HG02642 (cell line): Measurements from ENCODE around the gene TFEB.

Source experiments
- ATAC-seq: cut with Tn5 transposase; IDR thresholded peaks from one replicate; pipeline ENCODE4 v1.9.1; 2021; ENCODE audit warnings: mild to moderate bottlenecking; ENCODE audit not compliant: unreplicated experiment, poor library complexity

TFEB gene

DNA sequence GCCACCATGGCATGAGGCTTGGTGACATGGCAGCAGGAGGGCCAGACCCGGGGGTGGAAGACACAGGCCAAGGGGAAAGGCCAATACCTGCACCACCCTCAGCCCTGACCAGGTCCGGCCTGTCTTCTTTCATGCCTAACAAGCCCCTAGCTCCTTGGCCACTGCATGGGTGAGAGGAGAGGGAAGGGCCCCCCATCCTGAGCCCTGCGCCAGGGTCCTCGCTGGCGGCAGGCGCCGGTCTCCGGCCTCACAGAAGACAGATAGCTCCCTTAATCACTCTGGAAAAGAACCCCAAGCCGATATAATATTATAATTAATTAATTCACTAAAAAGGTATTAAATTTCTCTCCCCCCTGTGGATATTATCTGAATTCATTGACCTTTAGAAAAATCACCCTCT is 55.7 kb downstream of the TFEB start:
- no peak for ATAC-seq

DNA sequence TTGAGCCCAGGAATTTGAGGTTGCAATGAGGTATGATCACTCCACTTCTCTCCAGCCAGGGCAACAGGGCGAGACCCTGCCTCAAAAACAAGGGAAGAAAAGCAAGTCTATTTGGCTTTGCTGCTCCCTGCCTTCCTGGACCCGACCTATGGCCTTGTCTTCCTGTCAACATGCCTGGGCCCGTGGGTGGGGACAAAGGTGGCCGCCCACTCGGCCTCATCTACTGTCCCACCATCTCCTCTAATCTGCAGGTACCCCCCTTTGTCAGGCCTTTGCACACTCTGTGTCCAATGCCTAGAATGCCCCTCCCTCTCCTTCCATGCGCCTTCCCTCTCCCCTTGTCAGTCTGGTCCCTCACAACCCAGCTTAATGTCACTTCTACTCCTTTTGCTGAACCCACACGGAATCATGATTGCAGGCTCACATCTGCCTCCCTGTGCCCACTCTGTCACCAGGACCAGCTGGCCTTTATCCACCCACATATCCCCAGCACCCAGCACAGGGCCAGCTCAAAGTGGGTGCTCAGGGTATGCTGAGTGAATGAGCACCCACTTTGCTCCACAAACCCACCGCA is 56.8 kb downstream of the TFEB start:
- ATAC-seq: no peak

DNA sequence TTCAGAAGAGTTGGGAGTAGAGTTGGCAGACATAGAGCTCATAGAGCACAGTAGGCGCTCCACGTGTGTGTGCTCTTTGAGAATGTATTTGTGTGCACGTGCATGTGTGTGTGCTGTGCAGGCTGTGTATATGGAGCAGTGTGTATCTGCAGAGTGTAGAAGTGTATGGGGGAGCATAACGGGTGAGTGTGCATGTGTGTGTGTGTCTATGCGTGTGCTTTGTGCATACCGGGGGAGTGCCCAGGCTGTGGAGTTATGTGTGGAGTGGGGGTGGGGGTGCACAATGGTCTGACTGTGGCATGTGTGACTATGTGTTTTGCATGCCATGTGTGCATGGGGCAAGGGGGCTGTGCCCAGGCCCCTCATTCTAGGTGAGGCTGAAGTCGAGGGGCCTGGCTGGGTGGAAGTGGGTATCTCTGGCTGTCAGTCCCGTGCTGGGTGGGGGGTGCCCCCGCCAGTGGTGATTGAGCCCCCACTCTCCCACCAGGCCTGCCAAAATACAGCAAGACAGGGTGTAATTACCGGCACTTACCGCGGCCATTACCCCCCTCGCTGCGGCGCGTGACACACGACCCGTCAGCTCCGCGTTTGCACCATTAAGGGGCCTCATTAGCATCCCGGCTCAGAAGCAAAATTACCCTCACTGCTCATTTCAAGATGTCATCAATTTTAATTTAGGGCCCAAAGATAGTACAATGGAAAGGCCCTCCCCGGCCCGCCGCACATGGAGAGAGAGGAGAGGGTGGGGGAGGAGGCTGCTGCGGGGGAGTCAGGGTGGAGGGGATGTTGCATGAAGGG is 58.1 kb downstream of the TFEB start:
- ATAC-seq: no peak

DNA sequence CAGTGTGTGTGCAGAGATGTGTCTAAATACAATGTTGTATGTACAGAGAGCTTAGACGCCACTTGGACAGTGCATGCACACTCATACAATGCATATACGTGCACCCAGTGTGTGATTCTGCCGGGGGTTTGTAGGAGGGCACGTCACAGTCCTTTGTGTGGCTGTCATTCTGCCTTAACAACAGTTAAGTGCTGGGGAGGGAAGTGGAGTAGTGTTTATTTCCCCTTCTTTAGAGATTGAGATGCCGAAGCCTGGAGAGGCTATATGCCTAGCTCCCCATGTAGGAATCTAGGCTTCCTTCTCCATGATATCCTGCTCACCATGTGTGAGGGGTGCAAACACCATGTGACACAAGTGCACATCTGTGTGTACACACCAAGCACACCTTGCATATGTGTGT is 59.0 kb downstream of the TFEB start:
- no peak for ATAC-seq

DNA sequence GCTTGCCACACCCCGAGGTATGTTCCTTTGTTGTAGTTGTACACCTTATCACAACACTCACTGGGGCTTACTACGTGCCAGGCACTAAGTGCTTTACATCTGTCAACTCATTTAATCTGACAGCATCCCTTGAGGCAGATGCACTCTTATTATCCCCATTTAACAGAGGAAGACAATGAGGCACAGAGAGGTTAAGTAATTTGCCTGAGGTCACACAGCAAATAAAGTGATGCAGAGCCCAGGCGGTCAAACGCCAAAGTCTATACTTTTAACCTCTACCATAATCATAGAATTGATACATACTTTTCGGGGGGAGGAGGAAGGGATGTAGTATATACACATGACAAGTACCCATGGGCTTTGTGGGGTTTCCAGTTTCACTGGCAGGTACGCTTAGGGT is 59.4 kb downstream of the TFEB start:
- no peak for ATAC-seq

DNA sequence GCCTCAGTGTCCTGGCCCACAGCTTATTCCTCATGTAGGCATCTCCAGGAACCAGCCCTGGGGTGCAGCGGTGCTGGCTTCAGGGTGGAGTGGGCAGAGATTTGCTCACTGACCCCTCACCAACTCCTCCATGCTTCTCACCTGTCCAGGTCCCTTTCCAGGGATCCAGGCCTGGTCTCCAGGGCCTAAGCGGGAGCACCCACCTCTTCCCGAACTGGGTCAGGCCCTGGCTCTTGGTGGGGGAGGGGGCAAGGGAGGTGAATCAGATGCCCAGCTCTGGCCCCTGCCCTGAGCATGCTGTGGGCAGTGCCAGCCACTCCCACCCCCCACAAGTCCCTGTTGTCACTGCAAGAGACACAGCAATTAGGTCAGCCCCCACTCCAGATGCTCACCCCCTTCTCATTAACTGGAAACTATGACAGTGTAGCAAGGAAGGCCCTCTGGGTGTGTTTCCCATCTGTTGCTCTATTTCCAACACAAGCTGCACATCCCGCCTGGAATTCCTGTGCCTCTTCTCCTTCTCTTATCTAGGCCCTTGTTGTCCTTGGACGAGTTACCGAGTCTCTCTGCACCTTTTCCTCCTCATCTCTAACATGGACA is 60.1 kb downstream of the TFEB start:
- ATAC-seq: no peak

DNA sequence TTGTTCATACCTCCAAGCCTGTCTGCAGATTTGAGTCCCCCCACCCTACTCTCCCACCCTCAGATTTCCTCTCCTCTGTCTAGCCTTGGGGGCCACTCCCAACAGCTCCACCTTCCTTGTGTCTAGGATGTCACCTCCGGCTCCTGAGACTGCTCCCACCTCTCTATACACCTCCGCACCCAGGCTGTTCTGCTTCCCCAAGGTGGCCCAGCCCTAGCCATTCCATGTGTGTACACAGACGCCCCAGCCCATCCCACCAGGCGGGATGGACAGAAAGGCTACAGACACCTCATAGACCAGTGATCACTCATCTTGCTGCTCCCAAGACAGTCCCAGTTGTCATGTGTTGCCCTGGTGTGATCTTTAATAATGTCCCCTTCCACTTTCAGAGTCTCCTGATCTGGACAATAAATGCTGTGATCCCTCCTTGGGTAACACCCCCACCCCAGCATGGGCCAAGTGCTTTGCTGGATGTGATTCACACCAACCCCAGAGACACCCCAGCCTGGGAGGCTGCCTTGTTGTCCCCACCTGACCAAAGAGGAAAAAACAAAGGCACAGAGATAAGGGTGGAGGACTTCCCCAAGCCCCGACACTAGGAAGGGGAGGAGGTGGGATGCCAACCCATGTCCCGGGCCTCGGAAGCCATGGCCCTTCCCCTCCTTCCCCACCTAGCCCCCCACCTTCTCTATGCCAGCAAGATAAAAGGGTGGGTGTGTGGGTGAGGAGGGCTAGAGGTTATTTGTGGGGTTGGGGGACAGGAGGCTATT is 61.0 kb downstream of the TFEB start:
- no peak for ATAC-seq

DNA sequence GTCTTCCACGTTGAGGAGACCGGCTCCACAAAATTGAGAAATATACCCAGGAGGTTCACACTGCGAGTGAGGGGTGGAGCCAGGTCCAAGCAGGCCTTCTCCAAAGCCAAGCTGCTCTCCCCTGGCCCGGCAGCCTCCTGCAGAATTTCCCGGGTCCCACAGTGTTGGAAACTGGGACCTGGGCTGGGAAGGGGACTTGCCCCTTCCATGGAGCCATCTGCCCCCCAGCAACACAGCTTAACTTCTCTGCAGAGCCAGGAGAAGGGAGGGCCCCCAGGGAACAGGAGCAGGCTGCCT is 61.8 kb downstream of the TFEB start:
- no peak for ATAC-seq

DNA sequence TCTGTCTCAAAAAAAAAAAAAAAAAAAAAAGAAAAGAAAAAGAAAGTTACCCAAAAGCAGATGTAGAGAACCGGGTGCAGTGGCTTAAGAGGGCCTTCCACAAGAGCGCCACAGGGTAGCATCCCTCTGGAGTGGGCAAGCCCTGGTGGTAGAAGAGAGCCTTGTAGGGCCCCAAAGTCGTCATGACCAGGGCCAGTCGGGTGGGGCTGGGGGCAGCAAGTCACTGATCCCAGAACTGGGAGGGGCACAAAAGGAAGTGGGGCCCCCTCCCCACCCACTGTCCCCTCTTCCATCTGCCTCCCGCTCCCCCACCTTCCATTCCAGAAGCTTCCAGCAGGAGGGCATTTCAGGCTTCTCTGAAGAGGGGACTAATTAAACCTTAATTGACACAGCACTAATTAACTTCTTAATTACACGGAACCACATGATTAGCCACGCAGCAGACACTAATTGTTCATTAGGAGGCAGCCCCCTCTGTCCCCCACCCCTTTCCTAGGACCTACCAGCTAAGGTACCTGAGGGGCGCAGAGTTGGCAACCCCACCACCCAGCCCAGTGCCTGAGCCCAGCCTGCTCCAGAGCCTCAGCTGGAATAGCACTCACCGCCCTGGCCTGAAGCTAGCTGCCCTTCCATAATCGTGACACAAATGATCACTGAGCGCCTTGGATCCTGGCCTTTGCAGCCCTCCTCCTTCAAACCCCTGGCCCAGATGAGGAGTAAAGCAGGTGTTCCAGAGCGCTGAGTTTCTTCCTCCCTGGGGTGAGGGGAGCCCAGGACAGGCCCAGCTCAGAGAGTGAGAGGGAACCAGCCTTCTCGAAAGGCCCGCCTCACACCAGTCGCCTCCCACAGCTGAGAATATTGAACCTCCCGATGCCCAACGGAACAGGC is 62.3 kb downstream of the TFEB start:
- ATAC-seq: no peak

DNA sequence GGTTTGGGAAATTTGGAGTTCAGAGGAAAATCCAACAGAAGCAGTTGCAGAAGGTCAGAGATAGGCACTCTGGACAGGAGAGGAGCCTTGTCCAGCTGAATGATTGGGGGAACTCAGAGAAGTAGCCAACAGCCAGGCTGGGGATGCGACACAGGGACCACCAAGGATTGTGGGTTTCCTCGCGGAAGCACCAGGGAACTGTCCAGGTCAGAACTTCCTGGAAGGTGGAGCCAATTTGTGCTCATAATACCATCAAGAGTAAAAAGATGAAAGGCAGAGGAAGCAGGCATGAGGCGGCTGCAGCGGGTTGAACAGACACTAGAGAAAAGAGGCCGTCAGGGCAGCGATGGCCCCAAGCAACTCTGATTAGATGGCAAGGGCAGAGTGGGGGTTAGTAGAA is 63.4 kb downstream of the TFEB start:
- no peak for ATAC-seq

DNA sequence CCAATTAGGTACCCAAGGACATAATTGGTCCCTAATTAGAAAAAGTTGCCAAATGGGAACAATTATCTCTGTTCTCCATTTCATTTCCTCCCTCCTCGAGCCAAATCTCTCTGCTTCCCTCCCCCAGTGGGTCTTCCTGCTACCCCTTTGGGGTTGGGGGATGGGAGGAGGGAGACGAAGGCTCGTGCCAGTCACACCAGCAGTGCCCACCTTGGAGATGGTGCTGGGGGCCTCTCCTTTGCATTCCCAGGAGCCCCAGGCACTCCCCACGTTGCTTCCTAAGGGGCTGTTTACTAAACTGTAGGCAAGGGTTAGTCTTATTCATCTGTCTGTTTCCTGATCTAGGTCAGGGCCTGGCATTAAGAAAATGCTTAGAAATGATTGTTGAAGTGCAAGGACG is 64.0 kb downstream of the TFEB start:
- ATAC-seq: no peak

DNA sequence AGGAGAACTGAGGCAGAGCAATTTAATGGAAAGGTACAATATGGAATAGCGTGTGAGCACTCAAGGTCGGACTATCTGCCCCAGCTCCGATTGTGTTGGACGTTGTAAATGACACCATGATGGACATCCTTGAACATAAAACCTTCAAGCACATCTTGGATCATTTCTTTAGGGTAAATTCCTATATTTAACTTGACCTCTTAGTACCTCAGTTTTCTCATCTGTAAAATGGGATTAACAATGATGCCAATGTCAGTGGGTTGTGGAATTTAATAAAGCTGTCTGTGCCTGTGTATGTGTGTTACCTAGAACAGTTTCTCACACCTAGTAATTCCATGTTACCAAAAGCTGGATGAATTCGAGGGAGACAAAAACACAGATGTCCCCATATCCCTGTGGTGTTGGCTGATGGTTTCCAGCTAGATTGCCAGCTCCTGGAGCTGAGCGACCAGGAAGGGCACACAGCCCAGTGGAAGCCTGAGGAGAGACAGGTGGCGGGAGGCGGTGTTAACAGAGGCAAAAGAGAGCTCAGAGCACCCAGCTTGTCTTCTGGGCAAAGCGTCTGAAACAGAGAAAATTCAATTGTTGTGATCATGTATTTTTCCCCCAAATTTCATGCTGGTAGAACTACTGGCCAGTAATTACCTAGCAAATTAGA is 64.6 kb downstream of the TFEB start:
- no peak for ATAC-seq

DNA sequence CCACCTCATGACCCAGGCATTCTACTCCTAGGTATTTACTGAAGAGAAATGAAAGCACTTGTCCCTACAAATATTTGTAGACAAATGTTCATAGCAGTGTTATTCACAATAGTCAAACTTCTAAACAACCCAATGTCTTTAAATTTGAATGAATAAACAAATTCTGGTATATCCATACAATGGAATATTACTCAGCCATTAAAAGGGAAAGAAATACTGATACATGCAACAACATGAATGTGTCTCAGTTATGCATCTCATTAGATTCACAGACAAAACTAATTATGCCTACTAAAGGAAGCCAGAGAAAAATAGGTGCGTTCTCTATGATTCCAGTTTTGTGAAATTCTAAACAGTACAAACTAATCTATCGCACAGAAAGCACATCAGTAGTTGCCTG is 66.4 kb downstream of the TFEB start:
- ATAC-seq: no peak

DNA sequence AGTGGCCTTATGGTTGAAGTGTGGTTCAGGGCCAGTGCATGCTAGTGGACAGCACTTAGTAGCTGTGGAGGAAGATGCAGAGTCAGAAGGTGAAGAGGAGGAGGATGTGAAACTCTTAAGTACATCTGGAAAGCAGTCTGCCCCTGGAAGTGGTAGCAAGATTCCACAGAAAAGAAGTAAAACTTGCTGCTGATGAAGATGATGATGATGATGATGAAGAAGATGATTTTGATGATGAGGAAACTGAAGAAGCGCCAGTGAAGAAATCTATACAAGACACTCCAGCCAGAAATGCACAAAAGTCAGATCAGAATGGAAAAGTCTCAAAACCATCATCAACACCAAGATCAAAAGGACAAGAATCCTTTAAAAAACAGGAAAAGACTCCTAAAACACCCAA is 68.2 kb downstream of the TFEB start:
- ATAC-seq: no peak

DNA sequence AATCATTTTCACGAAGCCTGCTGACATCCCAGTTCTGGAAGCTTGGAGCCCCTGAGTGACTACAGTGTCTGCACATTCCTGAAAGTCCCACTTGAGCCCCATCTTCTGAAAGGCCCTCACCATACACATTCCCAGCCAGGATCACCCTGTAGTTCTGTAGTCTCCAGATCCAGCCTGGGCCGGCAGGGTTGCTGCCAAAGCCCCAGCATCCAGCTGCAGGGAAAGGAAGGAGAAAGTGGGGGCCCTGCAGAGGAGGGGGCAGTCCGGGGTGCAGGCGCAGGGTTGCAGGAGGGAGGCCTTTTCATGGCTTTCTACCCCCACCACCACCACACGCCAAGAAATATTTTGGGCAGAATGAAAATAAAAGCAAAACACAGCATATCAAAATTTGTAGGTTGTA is 71.1 kb downstream of the TFEB start:
- ATAC-seq: no peak

DNA sequence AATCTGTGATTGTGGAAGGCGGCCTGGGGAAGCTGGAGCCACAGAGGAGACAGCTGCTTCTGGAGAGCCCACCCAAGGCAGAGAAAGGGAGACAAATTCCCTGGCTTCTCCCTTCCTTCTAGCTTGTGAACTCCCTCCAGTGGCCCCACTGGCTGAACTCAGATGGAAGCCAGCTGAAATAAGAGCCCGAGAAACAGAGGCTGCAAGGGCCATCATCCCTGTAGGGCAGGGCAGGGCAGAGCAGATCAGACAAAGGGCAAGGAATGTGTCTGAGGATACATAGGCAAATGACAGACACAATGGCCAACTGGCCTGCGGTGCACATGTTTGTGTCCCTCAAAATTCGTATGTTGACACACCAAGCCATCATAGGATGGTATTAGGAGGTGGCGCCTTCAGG is 71.8 kb downstream of the TFEB start:
- ATAC-seq: no peak

DNA sequence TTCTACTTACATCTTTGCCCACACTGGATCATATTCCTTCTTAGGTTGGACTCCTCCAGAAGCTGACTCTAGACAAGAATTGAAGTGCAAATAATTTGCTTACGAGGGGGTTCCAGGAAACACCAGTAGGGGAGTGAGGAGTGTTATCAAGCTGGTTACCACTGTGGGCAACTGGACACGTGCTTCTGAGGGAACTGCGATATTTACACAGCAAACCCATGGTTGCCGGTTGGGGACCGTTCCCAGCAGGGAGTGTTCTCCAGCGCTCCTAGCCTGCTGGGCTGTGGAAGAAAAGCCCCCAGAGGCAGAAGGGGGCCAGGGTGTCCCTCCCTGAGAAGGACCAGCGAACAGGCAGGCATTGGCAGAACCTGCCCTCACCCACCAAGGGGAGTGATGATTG is 75.5 kb downstream of the TFEB start:
- no peak for ATAC-seq

DNA sequence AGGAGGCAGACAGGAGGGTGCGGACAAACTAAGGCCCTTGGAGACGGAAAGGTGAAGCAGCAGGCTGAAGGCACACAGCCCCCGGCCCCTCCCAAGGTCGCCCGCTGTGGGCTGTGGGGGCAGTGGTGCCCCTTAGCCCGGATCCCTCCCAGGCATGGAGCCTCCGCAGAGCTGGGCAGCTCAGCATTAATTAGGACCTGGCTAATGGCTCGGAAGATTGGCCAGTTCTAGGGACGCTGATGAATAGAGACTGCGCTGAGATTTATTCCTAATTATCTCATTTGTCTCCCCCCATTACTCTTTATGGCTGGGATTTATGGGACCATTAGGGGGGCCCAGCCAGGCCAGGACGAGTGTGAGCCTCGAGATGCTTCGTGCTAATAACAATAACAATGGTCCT is 76.8 kb downstream of the TFEB start:
- ATAC-seq: no peak

DNA sequence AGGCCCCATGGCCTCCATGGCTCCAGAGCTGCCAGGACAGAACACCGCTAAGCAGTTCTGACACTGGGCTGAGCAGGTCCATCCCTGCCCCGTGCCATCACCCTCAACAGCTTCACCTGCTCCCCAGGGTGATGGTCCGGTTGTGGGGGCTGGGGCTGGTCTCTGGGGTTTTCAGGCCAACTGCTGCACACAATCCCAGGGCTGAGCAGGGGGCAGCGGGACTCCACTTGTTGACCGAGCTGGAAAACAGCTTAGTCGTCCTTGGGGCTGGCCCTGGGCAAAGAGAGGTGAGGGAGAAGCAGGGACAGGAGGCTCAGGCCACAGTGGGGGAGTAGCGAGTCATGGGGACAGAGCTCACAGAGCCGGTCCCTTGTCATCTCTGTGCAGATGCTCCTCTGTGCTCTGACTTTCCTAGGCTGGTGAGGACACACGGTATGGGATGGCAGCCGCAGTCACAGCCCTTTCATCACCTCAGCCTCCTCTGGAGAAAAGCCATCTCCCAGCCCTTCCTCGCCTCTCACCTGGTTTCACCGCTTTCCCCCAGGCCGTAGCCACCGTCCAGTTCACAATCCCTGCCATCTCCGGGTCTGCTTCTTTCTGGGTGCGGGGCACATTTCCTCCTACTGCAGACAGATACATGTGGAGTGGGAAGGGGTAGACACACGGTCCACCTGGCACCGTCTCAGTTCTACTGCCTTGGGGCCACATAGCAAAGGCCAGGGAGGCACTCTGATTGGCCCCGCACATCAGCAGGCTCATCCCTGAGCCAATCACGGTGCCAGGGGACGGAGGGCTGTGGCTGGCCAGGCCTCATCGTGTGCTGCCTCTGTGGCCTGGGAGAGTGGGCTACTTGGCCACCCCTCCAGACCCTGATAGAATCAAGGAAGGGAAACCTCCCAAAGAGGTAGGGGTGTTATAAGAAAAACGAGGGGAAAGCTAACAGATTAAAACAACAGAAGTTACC is 78.0 kb downstream of the TFEB start:
- no peak for ATAC-seq
